Activated CD8-positive, alpha-beta memory T cell treated with anti-CD3 and anti-CD28 coated beads, Interleukin-2, amount 50 U/mL, for 24 hours (primary cell): ENCODE results near the gene VDAC2.
"Not testable (repeated sequence)": the region's sequence is repeated elsewhere in the genome, so short reads cannot be mapped to it uniquely, and the experiment has no call there.

Source experiments
- DNase-seq: peaks from one replicate; pipeline ENCODE4 v3.0.0-alpha.2; 2020; ENCODE audit errors: extremely low read depth

VDAC2 gene

DNA sequence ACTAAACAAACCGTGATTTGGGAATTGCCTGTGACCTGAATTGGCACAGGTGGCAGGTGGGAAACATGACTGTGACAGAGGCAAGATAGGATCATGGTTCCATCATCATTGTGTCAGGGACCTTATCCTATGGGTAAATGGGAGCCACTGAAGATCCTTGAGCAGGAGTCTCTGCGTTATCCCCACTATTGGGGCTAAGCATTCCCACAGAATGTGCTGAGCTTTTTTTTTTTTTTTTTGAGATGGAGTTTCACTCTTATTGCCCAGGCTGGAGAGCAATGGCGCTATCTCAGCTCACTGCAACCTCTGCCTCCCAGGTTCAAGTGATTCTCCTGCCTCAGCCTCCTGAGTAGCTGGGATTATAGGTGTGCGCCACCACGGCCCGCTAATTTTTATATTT, 10.6 kb upstream of the VDAC2 start:
- not testable (repeated sequence) for DNase-seq

DNA sequence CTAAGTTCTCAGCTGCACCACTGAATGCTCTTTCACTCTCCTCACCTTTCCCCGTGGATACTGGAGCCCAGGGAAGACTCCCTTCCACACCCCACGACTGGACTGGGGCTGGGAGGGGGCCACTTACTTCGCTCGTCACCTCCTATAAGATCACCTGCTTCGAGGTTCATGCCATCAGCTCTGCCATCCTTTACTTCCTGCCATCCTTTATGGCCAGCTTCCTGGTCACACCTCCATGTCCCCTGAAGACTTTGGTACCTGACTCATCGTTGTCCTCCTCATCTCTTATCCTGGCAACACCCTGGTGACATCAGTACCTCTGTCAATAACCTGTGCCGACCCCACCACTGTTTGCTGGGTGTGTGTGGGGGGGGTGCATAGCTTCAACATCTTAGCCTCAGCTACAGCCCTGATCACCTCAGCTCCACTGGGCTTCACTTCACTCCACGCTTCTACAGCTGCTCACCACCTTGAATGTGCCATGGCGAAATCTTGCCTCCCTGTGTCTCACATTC, 8.7 kb upstream of the VDAC2 start:
- no peak for DNase-seq

GRCh38 chr10:75202321-75203045, 8.1 kb upstream of the VDAC2 start:
- no peak for DNase-seq

- not testable (repeated sequence) for DNase-seq
Observed at GRCh38 chr10:75203046-75203620, 7.5 kb upstream of the VDAC2 start.

GRCh38 chr10:75203724-75204123, 6.9 kb upstream of the VDAC2 start:
- no peak for DNase-seq

- DNase-seq: no peak
Observed at GRCh38 chr10:75205908-75206307, 4.7 kb upstream of the VDAC2 start.

DNA sequence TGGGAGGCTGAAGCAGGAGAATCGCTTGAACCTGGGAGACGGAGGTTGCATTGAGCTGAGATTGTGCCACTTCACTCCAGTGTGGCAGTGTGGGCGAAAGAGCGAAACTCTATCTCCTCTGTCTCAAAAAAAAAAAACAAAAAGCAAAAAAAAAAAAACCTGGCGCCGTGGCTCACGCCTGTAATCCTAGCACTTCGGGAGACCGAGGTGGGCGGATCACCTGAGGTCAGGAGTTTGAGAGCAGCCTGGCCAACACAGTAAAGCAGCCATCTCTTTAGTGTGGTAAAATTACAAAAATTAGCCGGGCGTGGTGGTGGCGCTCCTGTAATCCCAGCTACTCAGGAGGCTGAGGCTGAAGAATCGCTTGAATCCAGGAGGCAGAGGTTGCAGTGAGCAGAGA, 4.0 kb upstream of the VDAC2 start:
- not testable (repeated sequence) for DNase-seq

- DNase-seq: no peak
Observed at GRCh38 chr10:75207079-75207856, 3.3 kb upstream of the VDAC2 start.

- DNase-seq: no peak
Observed at GRCh38 chr10:75207857-75208144, 2.8 kb upstream of the VDAC2 start.

DNA sequence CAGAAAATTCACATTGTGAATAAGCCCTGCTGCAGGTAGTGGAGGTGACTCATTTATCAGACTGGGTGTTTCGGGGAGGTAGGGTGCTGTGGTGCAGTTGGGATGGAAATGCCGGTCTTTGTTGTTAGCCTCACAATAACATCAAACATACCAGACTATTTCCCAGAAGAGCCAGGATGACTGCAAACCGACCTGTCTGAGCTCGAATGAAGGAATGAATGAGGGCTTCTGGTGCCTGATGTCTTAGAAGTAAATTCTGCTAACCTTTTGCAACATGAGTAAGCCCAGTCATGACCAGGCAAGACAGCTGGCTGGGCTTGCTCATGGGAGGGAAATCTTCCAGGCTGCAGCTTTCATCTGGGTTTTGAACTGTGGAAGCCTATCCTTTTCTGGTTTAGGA, 2.4 kb upstream of the VDAC2 start:
- no peak for DNase-seq

DNA sequence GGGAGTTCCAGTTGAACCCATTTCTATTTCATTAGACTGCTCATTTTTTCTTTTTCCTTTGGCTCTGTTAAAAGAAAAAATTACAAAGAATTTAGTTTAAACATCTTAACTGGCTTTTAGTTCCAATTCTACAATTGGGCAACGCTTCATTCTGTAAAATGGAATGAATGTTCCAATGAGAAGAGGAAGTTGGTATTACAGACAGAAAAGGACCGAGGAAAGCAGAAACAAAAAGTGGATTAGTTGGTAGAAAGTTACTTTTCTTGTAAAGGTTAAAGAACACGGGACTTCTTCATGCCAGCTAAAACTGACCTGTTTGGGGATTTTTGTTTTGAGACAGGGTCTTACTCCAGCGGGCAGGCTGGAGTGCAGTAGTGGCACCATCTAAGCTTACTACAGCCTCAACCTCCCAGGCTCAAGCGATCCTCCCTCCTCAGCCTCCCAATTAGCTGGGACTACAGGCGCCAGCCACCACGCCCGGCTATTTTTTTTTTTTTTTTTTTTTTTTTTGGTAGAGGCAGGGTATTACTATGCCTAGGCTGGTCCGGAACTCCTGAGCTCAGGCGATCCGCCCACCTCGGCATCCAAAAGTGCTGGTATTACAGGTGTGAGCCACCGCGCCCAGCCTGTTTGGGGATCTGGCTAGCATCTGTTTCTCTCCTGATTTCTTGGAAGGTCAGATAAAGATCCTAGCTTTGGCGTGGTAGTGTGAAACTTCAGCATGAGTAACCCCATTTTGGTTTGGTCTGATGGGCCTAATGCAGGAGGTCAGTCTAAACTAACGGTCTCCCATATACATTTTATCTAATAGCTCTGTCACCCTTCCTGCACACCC, 1.3 kb upstream of the VDAC2 start:
- no peak for DNase-seq

DNA sequence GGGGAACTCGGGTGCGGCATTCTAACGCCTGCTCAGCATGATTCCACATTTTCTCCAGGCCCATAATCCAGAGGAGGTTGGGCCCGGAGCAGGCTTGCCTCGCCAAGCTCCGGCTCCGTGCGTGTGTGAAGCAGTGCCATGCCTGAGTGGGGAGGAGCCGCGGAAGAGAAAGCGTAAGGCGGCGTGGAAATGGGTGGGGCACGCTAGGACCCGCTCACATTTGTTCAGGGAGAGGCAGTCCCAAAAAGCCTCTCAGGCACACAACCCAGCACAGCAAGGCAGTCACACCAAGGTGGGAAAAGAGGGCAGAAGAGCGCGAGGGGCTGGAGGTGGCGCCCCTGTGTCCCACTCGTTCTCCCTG, 695 bp upstream of the VDAC2 start:
- peak; percentile 46 for DNase-seq

DNA sequence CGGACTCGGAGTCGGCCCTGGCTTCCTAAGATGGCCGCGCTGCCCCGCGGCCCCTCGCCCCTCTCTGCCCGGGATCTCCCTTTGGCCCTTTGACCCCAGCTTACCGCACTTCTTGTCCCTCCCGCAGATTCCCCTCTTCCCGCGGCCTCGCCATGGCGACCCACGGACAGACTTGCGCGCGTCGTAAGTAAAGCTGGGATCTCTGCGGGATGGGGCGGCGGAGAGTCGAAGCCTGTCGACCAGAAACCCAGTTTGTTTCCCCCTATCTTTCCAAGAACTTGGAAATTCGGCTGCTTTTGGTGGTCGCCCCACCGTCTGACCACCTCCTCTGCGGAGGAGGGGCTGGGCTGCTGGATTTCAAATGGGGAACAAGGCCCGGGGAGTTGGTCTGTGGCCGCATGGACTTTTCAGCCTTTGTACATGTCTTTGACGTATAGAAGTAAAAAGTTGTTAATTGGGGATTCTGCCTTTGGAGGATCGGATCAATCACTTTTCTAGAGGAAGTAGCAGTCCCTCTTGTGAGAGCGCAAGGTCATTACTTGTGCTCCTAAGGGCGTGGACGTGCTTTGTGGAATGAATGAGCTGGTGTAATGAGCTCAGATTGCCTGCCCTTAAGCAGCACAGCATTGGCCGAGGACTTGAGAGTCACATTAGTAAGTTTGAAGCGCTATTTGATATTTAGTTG, 553 bp downstream of the VDAC2 start:
- no peak for DNase-seq

- no peak for DNase-seq
Observed at GRCh38 chr10:75212343-75212742, 1.7 kb downstream of the VDAC2 start.

GRCh38 chr10:75220274-75220673, 9.7 kb downstream of the VDAC2 start:
- DNase-seq: no peak

DNA sequence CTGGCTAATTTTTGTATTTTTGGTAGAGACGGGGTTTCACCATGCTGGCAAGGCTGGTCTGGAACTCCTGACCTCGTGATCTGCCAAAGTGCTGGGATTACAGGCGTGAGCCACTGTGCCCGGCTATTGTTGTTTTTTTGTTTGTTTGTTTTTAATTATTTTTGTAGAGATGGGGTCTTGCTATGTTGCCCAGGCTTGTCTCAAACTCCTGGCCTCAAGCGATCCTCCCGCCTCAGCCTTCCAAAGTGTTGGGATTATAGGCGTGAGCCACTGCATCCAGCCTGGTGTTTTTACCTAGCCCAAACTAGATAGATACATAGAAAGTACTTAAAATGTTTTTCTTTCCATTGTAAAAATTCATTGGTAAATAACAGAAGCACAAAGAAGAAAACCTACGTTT, 10.9 kb downstream of the VDAC2 start:
- not testable (repeated sequence) for DNase-seq

DNA sequence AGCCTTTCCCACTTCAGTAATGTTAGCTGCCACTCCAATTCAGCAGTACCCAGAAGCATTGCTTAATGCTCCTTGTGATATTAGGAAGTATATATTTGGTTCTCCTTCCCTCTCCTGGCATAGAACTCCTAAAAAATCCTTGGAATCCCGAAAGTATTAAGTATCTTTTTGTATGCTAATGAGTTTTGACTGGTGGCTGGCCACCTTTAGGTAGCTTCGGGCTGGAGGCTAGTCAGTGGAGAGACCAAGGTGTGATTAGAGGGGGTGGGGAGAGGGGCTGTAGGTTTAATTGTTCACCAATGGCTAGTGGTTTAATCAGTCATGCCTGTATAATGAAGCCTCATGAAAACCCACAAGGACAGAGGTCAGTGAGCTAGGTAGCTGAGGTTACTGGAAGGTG, 12.9 kb downstream of the VDAC2 start:
- DNase-seq: no peak

GRCh38 chr10:75226095-75226494, 15.5 kb downstream of the VDAC2 start:
- no peak for DNase-seq

- no peak for DNase-seq
Observed at GRCh38 chr10:75226656-75227055, 16.1 kb downstream of the VDAC2 start.

- DNase-seq: no peak
Observed at GRCh38 chr10:75228278-75228677, 17.7 kb downstream of the VDAC2 start.

DNA sequence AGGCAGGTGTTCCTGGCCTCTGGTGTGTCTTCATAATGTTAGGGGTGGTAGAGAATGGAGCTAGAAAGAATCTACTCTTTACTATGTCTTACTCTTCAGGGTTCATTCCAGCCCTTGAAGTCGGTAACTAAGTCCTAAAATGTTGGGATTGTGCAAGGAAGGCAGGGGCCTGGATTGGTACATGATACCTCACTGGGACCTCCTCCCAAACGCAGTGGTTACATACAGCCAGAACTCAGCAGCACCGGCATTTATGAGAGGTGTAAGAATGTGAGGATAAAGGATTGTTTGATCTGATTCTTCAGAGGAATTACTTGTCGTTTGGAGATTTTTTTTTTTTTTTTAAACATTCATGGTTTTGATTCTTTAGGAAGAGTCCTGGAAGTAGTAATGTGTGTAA, 18.2 kb downstream of the VDAC2 start:
- no peak for DNase-seq

DNA sequence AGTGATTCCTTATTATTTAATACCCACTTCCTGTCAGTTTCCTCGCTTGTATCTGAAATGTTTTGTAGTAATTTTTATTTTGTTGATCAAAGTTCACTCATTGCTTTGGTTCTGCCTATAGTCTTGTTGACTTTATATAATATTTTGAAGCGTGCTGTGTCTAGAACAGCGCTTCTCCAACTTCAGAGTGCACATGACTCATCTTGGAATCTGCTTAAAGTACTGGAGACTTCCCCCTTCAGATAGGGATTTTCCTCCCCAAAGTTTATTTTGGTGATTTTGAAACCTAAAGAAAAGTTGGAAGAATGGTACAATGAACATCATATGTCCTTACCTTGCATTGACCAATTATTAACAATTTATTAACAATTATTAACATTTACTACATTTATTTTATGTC, 19.4 kb downstream of the VDAC2 start:
- no peak for DNase-seq
